ENCODE data around the gene HPSE2.

The HPSE2 gene

GRCh38 chr10:98619446-98619845 lies 616.2 kb downstream of the HPSE2 start:
- TF ChIP-seq CTCF (IDR thresholded peaks at IDR 0.05; ENCODE audit: low read depth, low read length, missing control alignments): no peak
- DNase-seq (ENCODE audit: extremely low read depth, low read depth): no peak
- H3K4me3 ChIP-seq (replicated peaks; ENCODE audit: low read depth, low read length): no peak overlapping the region

- no peak for DNase-seq (ENCODE audit: extremely low read depth, low read depth)
- TF ChIP-seq CTCF (IDR thresholded peaks at IDR 0.05; ENCODE audit: low read depth, low read length, missing control alignments): no peak
- H3K4me3 ChIP-seq (replicated peaks; ENCODE audit: low read depth, low read length): no peak overlapping the region
Measured at GRCh38 chr10:98617906-98618520, 617.6 kb downstream of the HPSE2 start.

- H3K4me3 ChIP-seq (replicated peaks; ENCODE audit: low read depth, low read length): no peak overlapping the region
- no peak for DNase-seq (ENCODE audit: extremely low read depth, low read depth)
- TF ChIP-seq CTCF (IDR thresholded peaks at IDR 0.05; ENCODE audit: low read depth, low read length, missing control alignments): no peak
Measured at GRCh38 chr10:98613446-98613845, 622.2 kb downstream of the HPSE2 start.

GRCh38 chr10:98611436-98611835 lies 624.2 kb downstream of the HPSE2 start:
- no peak for DNase-seq (ENCODE audit: extremely low read depth, low read depth)
- H3K4me3 ChIP-seq (replicated peaks; ENCODE audit: low read depth, low read length): no peak overlapping the region
- TF ChIP-seq CTCF (IDR thresholded peaks at IDR 0.05; ENCODE audit: low read depth, low read length, missing control alignments): no peak

GRCh38 chr10:98610836-98611235 lies 624.8 kb downstream of the HPSE2 start:
- H3K4me3 ChIP-seq (replicated peaks; ENCODE audit: low read depth, low read length): no peak overlapping the region
- no peak for TF ChIP-seq CTCF (IDR thresholded peaks at IDR 0.05; ENCODE audit: low read depth, low read length, missing control alignments)
- DNase-seq (ENCODE audit: extremely low read depth, low read depth): no peak

GRCh38 chr10:98610301-98610700 lies 625.4 kb downstream of the HPSE2 start:
- no peak for TF ChIP-seq CTCF (IDR thresholded peaks at IDR 0.05; ENCODE audit: low read depth, low read length, missing control alignments)
- DNase-seq (ENCODE audit: extremely low read depth, low read depth): no peak
- H3K4me3 ChIP-seq (replicated peaks; ENCODE audit: low read depth, low read length): no peak overlapping the region

GRCh38 chr10:98609265-98609664 lies 626.4 kb downstream of the HPSE2 start:
- no peak for TF ChIP-seq CTCF (IDR thresholded peaks at IDR 0.05; ENCODE audit: low read depth, low read length, missing control alignments)
- H3K4me3 ChIP-seq (replicated peaks; ENCODE audit: low read depth, low read length): no peak overlapping the region
- no peak for DNase-seq (ENCODE audit: extremely low read depth, low read depth)

Data from HFF-Myc (cell line).